HepG2 (cell line): ENCODE measurements around the gene PCYOX1L. TPM values are rescaled to one million over a fixed set of nuclear protein-coding genes. Genes with fewer than 3 reads are reported as not detected.
A peak's percentile ranks its signal among the peaks of the same experiment; 100 is the strongest.

ENCODE experiments used
- AHDC1 ChIP-seq: sonication (generic); formaldehyde crosslinking; IDR thresholded peaks from 2 replicates; pipeline ENCODE4 v1.5.1; 2020; ENCODE audit warnings: mild to moderate bottlenecking, missing genetic modification reagents, borderline replicate concordance
- KDM5B ChIP-seq: sonication (generic); formaldehyde crosslinking; IDR thresholded peaks from 2 replicates; pipeline ENCODE4 v1.4.0; 2020; ENCODE audit warnings: missing genetic modification reagents, mild to moderate bottlenecking, borderline replicate concordance
- MAFG ChIP-seq: sonication (generic); formaldehyde crosslinking; IDR thresholded peaks from 2 replicates; pipeline ENCODE4 v1.5.1; 2020; ENCODE audit warnings: mild to moderate bottlenecking, missing genetic modification reagents
- MAZ ChIP-seq, 2 experiments: sonication (generic) in 1 of 2; formaldehyde crosslinking in 1 of 2; IDR thresholded peaks; 2 replicates each; pipeline versions ENCODE4 v1.5.0 to v1.6.1; 2012 to 2020; ENCODE audit warnings: low read depth in 2 of 2, mild to moderate bottlenecking in 2 of 2, borderline replicate concordance in 1 of 2, improper control_type of control experiment in 1 of 2, low read length in 1 of 2, missing genetic modification reagents in 1 of 2, moderate library complexity in 1 of 2
- PREB ChIP-seq: sonication (generic); formaldehyde crosslinking; IDR thresholded peaks from 2 replicates; pipeline ENCODE4 v1.4.0; 2020; ENCODE audit warnings: missing genetic modification reagents
- REXO4 ChIP-seq: sonication (generic); formaldehyde crosslinking; IDR thresholded peaks from 2 replicates; pipeline ENCODE4 v1.8.0; 2022; ENCODE audit warnings: missing genetic modification reagents, mild to moderate bottlenecking, borderline replicate concordance
- SP2 ChIP-seq: sonication (generic); formaldehyde crosslinking; IDR thresholded peaks from 2 replicates; pipeline ENCODE4 v1.5.1; 2020; ENCODE audit warnings: mild to moderate bottlenecking, missing genetic modification reagents
- TBX2 ChIP-seq: sonication (generic); formaldehyde crosslinking; IDR thresholded peaks from 2 replicates; pipeline ENCODE4 v1.5.0; 2020; ENCODE audit warnings: missing genetic modification reagents, mild to moderate bottlenecking, borderline replicate concordance
- TCF12 ChIP-seq, 2 experiments: fragments of 450-650 bp in 1 of 2; sonication (generic) in 1 of 2; formaldehyde crosslinking in 1 of 2; IDR thresholded peaks; 2 replicates each; pipeline versions ENCODE4 v1.6.1 to v1.8.0; 2017 to 2022; ENCODE audit warnings: antibody characterized with exemption in 1 of 2, mild to moderate bottlenecking in 1 of 2, missing genetic modification reagents in 1 of 2, moderate library complexity in 1 of 2
- TEAD2 ChIP-seq: sonication (generic); formaldehyde crosslinking; IDR thresholded peaks from 2 replicates; pipeline ENCODE4 v1.9.0; 2021; ENCODE audit warnings: missing genetic modification reagents
- ZFX ChIP-seq: sonication (generic); formaldehyde crosslinking; IDR thresholded peaks from 2 replicates; pipeline ENCODE4 v1.4.0; 2020; ENCODE audit warnings: mild to moderate bottlenecking, low read depth, missing genetic modification reagents, moderate library complexity
- ZNF563 ChIP-seq: sonication (generic); formaldehyde crosslinking; IDR thresholded peaks from 2 replicates; pipeline ENCODE4 v1.8.0; 2022; ENCODE audit warnings: mild to moderate bottlenecking, moderate library complexity, missing genetic modification reagents
- ZNF670 ChIP-seq: sonication (generic); formaldehyde crosslinking; IDR thresholded peaks from 2 replicates; pipeline ENCODE4 v1.8.0; 2022; ENCODE audit warnings: mild to moderate bottlenecking, missing genetic modification reagents, borderline replicate concordance
- ZNF713 ChIP-seq: sonication (generic); formaldehyde crosslinking; IDR thresholded peaks from 2 replicates; pipeline ENCODE4 v1.4.0; 2020; ENCODE audit warnings: mild to moderate bottlenecking, missing genetic modification reagents
- ZSCAN21 ChIP-seq: sonication (generic); formaldehyde crosslinking; IDR thresholded peaks from 2 replicates; pipeline ENCODE4 v1.8.0; 2022; ENCODE audit warnings: mild to moderate bottlenecking, missing genetic modification reagents, moderate library complexity, borderline replicate concordance
- polyA plus RNA-seq, 8 experiments: library from polyadenylated mRNA; depleted of rRNA in 3 of 8; stranded (reverse) in 7 of 8; unstranded in 1 of 8; fragments of >200 nt; fragmentation: Illumina TruSeq in 4 of 8; extraction: Trizol in 4 of 8; gene quantifications; 2 replicates each; pipeline versions ENCODE4 v1.2.1 to v1.2.3, GENCODE V29; 2011 to 2016; ENCODE audit warnings: low read depth in 4 of 8, missing spikeins in 1 of 8, mixed read lengths in 1 of 8; ENCODE audit not compliant: insufficient read depth in 1 of 8
- total RNA-seq, 5 experiments: library from RNA; depleted of rRNA; stranded (reverse); fragments of >200 nt; fragmentation: Illumina TruSeq; extraction: Trizol; gene quantifications; 2 replicates each; pipeline ENCODE4 v1.2.3, GENCODE V29; 2016; ENCODE audit warnings: low read depth in 1 of 5
- TF ChIP-seq, protein P1 (sequence below): sonication (generic); formaldehyde crosslinking; IDR thresholded peaks from 2 replicates; pipeline ENCODE4 v1.8.1; 2023; ENCODE audit warnings: mild to moderate bottlenecking, missing genetic modification reagents, borderline replicate concordance
- TF ChIP-seq, protein P2 (sequence below): sonication (generic); formaldehyde crosslinking; IDR thresholded peaks from 2 replicates; pipeline ENCODE4 v1.5.0; 2020; ENCODE audit warnings: mild to moderate bottlenecking, missing genetic modification reagents, borderline replicate concordance

PCYOX1L gene
- total and polyA plus RNA-seq, 2 of the 13 experiments (the other 11 are each of a cell fraction or from before 2014, with no cell fraction given), result 1.00 to 3.7 TPM

GRCh38 chr5:149381261-149381985 lies 23.6 kb downstream of the PCYOX1L start (continued):
- TF ChIP-seq PREB (CRISPR knock-in tag), result no peak
- 0 out of 2 replicates have a peak, but pooled peaks have one; percentile 22 for TF ChIP-seq SP2
- TF ChIP-seq TBX2, result peak; percentile 13; the same call in 1 of the 2 replicates
- TF ChIP-seq, protein P1, sequence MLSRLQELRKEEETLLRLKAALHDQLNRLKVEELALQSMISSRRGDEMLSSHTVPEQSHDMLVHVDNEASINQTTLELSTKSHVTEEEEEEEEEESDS, result no peak
- TF ChIP-seq KDM5B (CRISPR knock-in tag), result 0 out of 2 replicates have a peak, but pooled peaks have one; percentile 43
- TF ChIP-seq MAZ (IDR thresholded peaks at IDR 0.05; ENCODE audit: borderline replicate concordance, low read depth, low read length), result no peak
- peak; percentile 9; the same call in 1 of the 2 replicates for TF ChIP-seq MAZ (CRISPR knock-in tag; IDR thresholded peaks at IDR 0.05; ENCODE audit: low read depth)
- 0 out of 2 replicates have a peak, but pooled peaks have one; percentile 8 for TF ChIP-seq ZSCAN21 (CRISPR knock-in tag)
- TF ChIP-seq, protein P2, sequence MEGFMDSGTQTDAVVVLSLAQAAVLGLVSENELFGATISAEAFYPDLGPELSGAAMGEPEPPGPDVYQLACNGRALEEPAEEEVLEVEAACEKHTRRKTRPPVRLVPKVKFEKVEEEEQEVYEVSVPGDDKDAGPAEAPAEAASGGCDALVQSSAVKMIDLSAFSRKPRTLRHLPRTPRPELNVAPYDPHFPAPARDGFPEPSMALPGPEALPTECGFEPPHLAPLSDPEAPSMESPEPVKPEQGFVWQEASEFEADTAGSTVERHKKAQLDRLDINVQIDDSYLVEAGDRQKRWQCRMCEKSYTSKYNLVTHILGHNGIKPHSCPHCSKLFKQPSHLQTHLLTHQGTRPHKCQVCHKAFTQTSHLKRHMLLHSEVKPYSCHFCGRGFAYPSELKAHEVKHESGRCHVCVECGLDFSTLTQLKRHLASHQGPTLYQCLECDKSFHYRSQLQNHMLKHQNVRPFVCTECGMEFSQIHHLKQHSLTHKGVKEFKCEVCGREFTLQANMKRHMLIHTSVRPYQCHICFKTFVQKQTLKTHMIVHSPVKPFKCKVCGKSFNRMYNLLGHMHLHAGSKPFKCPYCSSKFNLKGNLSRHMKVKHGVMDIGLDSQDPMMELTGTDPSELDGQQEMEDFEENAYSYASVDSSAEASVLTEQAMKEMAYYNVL (CRISPR knock-in tag), result 0 out of 2 replicates have a peak, but pooled peaks have one; percentile 29
- no peak; the same call in 1 of the 2 replicates for TF ChIP-seq ZFX (CRISPR knock-in tag)
- TF ChIP-seq TCF12 (IDR thresholded peaks at IDR 0.05), result no peak
- TF ChIP-seq TCF12 (CRISPR knock-in tag; IDR thresholded peaks at IDR 0.05), result no peak
- TF ChIP-seq AHDC1, result 0 out of 2 replicates have a peak, but pooled peaks have one; percentile 20
- TF ChIP-seq ZNF670 (CRISPR knock-in tag), result peak; percentile 69; the same call in 1 of the 2 replicates
- no peak for TF ChIP-seq TEAD2 (CRISPR knock-in tag)
- 0 out of 2 replicates have a peak, but pooled peaks have one; percentile 32 for TF ChIP-seq ZNF713 (CRISPR knock-in tag)
- no peak for TF ChIP-seq MAFG
- no peak for TF ChIP-seq ZNF563
- no peak for TF ChIP-seq REXO4 (CRISPR knock-in tag)
